GM13976 (cell line): ENCODE results near the gene VEPH1.

Experiments used
- DNase-seq: peaks from one replicate; pipeline ENCODE4 v3.0.0; 2012; ENCODE audit warnings: low spot score
- in situ Hi-C: fragments of 300-500 bp; cut with MboI; formaldehyde crosslinking; loops from one replicate; pipeline ENCODE4 v1.12.0; 2022; ENCODE audit warnings: low sequenced_read_pairs, mixed read lengths, inconsistent platforms; ENCODE audit not compliant: unreplicated experiment
- TF ChIP-seq, protein P1 (sequence below): IDR thresholded peaks from 2 replicates; pipeline ENCODE4 v1.5.1; 2012; ENCODE audit warnings: borderline replicate concordance, mild to moderate bottlenecking; ENCODE audit not compliant: insufficient read depth; ENCODE audit errors: extremely low read depth, missing control alignments, control extremely low read depth

Gene VEPH1

DNA sequence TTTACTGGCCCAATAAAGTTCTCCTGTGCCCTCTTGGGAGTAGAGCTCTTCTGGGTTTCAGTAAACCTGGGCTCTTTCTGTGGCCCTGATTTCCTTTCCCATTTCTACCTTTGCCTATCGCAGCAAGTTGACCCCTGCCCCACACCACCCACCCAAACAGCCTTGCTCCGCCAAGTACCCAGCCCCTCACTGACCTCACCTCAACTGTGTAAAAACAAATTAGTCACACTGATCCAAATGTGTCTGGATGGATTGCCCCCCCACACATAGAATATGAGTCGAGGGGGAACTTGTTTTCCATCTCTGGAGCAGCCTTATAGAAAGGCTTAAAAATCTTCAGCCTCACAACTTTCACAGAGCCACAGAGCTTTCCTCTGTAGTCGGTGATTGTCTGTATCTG is 28.6 kb upstream of the VEPH1 start:
- in situ Hi-C loops: no loop called here

DNA sequence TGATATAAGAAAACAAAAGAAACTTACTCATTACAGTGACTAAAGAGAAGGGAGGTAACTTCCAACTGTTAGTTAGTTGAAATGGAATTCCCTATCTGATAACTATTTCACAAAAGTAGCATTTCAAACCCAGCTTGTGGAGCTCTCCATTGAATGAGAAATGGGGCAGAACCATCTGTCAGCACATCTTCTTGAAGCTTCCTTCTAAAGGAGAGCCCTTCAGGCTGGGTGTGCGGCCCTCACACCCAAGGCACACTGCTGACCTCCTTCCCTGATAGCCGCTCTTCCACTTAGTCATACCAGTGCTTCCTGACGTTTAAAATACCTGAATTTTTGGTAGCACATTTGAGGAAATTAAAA is 28.1 kb upstream of the VEPH1 start:
- no peak for DNase-seq
- TF ChIP-seq, protein P1, sequence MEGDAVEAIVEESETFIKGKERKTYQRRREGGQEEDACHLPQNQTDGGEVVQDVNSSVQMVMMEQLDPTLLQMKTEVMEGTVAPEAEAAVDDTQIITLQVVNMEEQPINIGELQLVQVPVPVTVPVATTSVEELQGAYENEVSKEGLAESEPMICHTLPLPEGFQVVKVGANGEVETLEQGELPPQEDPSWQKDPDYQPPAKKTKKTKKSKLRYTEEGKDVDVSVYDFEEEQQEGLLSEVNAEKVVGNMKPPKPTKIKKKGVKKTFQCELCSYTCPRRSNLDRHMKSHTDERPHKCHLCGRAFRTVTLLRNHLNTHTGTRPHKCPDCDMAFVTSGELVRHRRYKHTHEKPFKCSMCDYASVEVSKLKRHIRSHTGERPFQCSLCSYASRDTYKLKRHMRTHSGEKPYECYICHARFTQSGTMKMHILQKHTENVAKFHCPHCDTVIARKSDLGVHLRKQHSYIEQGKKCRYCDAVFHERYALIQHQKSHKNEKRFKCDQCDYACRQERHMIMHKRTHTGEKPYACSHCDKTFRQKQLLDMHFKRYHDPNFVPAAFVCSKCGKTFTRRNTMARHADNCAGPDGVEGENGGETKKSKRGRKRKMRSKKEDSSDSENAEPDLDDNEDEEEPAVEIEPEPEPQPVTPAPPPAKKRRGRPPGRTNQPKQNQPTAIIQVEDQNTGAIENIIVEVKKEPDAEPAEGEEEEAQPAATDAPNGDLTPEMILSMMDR: no peak
- in situ Hi-C loops: no loop called here

More for the DNA sequence above, 28.6 kb upstream of the VEPH1 start:
- no peak for DNase-seq
- TF ChIP-seq, protein P1: no peak

DNA sequence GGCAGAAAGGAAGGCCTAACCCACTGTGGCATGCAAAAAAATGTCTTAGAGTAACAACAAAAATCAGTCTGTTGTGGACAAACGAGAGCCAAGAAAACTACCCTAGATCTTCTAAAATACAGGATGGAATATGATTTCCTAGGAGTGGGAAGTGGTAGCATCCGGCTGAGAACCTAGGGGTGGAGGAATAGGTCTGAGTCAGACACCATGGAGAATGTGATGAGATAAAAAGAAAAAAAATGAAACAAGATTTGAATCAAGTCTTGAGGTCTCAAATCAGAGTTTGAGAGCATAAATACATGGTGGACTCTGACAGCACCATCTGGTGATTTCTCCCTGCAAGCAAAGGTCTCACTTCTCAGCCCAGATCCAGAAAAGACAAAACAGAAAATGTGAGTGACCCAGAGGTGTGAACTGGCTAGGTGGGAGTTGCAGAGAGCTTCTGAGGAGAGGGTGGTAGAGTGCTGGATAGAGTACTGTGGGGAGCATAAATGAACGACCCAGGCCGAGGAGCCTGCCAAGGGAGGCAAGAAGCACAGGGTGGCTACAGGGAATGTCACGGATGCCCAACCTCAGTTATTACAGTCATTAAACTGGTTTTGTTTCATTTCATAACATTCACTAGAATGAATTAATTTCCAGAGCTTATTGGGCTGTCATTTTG is 27.6 kb upstream of the VEPH1 start:
- TF ChIP-seq, protein P1: no peak
- in situ Hi-C loops: no loop called here
- DNase-seq: no peak

DNA sequence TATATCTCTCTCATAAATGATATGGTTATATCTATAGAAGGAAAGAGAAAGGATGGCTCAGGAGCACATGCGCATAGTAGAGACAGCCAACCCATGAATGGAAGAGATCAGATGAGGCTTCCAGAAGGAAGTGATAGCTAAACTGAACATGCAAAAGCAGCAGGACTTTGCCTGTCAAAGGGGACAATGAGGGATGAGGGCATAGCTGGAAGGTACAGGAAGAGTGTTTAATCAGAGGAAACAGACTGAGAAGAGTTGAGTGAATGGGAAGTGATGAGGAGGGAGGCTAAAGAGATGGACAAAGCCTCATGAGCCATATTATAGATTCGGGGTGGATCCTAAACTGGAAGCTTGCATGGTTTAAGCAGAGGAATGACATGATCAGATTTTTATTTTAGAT is 26.5 kb upstream of the VEPH1 start:
- DNase-seq: no peak
- in situ Hi-C loops: no loop called here
- TF ChIP-seq, protein P1: no peak

DNA sequence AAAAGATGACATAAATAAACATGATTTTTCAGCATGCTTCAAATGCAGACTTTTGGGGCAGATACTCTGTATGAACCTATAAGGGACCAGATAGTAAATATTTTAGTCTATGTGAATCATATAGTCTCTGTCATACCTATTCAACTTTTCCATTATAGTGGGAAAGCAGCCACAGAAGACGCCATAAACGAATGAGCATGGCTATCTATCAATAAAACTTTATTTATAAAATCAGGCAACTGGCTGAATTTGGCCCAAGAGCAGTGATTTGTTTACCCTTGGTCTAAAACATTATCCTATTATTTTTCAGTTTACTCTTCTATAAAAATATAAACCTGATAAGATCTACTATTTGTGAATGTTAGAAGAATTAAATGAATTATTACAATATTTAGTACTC is 25.9 kb upstream of the VEPH1 start:
- in situ Hi-C loops: no loop called here
- no peak for DNase-seq
- TF ChIP-seq, protein P1: no peak

DNA sequence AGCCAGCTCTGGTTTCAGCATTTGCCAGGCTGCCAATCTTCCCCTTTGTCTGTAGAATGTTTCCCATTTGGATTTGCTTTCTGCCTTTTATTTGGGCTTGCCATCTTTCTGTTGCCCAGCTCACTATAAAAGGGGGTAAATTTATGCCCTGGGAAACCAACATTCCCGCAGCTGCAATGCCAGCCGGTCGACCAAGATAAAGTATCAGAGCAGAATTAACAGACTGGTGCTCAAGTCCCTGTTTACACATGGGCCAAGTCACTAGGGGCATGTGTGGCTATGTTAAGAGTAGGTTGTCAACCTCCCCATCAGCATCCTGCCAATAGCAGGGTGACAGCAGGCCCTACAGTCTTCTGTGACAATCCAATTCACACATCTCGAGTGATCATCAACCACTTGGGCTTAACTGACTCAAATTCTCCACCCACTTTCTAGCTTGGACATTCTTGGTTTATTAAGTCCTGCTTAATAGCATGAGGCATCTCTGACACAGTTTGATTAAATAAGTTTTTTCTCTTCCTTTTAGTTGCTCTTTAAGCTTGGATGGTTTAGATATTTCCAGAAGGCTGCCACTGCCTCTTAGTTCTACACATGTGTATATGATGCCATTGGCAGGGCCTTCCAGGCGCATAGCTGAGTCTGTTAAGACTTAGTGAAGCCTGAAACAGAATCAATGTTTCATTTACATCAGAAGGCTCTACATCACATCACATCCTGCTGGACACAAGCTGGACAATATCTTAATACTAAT is 24.1 kb upstream of the VEPH1 start:
- in situ Hi-C loops: no loop called here
- DNase-seq: no peak
- TF ChIP-seq, protein P1: no peak

DNA sequence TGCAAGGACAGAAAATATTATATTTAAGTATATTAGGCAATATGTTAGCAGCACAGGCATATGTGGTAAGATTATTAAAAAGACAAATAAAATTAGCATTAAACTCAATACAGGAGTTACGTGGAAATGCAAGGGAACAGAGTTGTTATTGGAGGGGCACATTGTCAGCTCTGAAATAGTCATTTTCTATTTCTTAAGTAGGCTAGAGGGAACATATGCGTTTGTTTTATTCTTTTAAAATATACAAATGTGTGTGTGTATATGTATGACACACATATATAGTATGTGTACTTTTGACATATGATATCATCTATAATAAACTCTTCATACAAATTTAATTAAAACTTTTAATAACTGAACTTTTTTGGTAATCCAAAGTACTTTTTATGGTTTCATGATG is 22.8 kb upstream of the VEPH1 start:
- DNase-seq: no peak
- TF ChIP-seq, protein P1: no peak
- in situ Hi-C loops: no loop called here
